SK-N-SH (cell line): ENCODE results near the gene RAD52. TPM values are rescaled to one million over a fixed set of nuclear protein-coding genes. Genes with fewer than 3 reads are reported as not detected.

Experiments
- CTCF ChIA-PET: fragments of 300-600, 350-600 bp; formaldehyde crosslinking; extraction: SDS; loops from one replicate; lab custom pipeline; 2021; lab: Yijun Ruan, JAX
- POLR2A ChIA-PET: fragments of 350-600 bp; sonication (Branson Sonifier 250); formaldehyde crosslinking; extraction: SDS; loops from one replicate; lab custom pipeline; 2020; ENCODE audit warnings: antibody characterized with exemption, inconsistent platforms; lab: Yijun Ruan, JAX
- DNase-seq: peaks from one replicate; pipeline ENCODE4 v3.0.0; 2012
- H2AFZ ChIP-seq: fragments of 200-600 bp; sonication (generic); 2 replicates; pipeline ENCODE4 v1.8.1; 2016; ENCODE audit warnings: antibody characterized with exemption, mild to moderate bottlenecking, low read depth
- H3F3A ChIP-seq: fragments of 200-600 bp; sonication (generic); replicated peaks from 2 replicates; pipeline ENCODE3; 2016; ENCODE audit warnings: antibody characterized with exemption, mild to moderate bottlenecking; ENCODE audit not compliant: insufficient read depth
- H3K27ac ChIP-seq, 2 experiments: fragments of 200-500 bp in 1 of 2; fragments of 200-600 bp in 1 of 2; sonication (Bioruptor generic) in 1 of 2; sonication (generic), shearing (Covaris generic) in 1 of 2; 2 replicates each; pipeline versions ENCODE4 v1.5.1 to v1.6.1; 2014 to 2016; ENCODE audit warnings: low read depth in 2 of 2, inconsistent platforms in 1 of 2, low read length in 1 of 2, mild to moderate bottlenecking in 1 of 2, mixed read lengths in 1 of 2
- H3K27me3 ChIP-seq: fragments of 200-600 bp; sonication (generic), shearing (Covaris generic); 2 replicates; pipeline ENCODE4 v1.6.1; 2016; ENCODE audit warnings: mixed run types; ENCODE audit not compliant: insufficient read depth
- H3K36me3 ChIP-seq, 2 experiments: fragments of 200-500 bp in 1 of 2; fragments of 200-600 bp in 1 of 2; sonication (Bioruptor generic) in 1 of 2; sonication (generic) in 1 of 2; replicated peaks in 1 of 2; 2 replicates each; pipeline versions ENCODE3 to v1.5.1; 2014 to 2016; ENCODE audit warnings: low read length in 1 of 2, mild to moderate bottlenecking in 1 of 2; ENCODE audit not compliant: insufficient read depth in 2 of 2, control insufficient read depth in 1 of 2
- H3K4me1 ChIP-seq, 2 experiments: fragments of 200-500 bp in 1 of 2; fragments of 200-600 bp in 1 of 2; sonication (Bioruptor generic) in 1 of 2; sonication (generic), shearing (Covaris generic) in 1 of 2; 2 replicates each; pipeline versions ENCODE4 v1.5.1 to v1.6.1; 2014 to 2016; ENCODE audit warnings: low read depth in 1 of 2, low read length in 1 of 2, mixed run types in 1 of 2; ENCODE audit not compliant: insufficient read depth in 2 of 2, control insufficient read depth in 1 of 2
- H3K4me2 ChIP-seq: fragments of 200-600 bp; sonication (generic), shearing (Covaris generic); 2 replicates; pipeline ENCODE4 v1.6.1; 2017; ENCODE audit warnings: mixed run types
- H3K4me3 ChIP-seq, 2 experiments: fragments of 200-500 bp in 1 of 2; fragments of 200-600 bp in 1 of 2; sonication (Bioruptor generic) in 1 of 2; sonication (generic), shearing (Covaris generic) in 1 of 2; 2 replicates each; pipeline versions ENCODE4 v1.5.1 to v1.8.1; 2014 to 2016; ENCODE audit warnings: low read depth in 2 of 2, inconsistent platforms in 1 of 2, low read length in 1 of 2, mild to moderate bottlenecking in 1 of 2, mixed read lengths in 1 of 2, moderate library complexity in 1 of 2
- H3K79me2 ChIP-seq: fragments of 200-600 bp; sonication (generic); 2 replicates; pipeline ENCODE4 v1.8.1; 2017; ENCODE audit warnings: mild to moderate bottlenecking; ENCODE audit not compliant: insufficient read depth
- H3K9ac ChIP-seq: fragments of 200-600 bp; sonication (generic); 2 replicates; pipeline ENCODE4 v1.6.1; 2017; ENCODE audit warnings: mixed run types
- H3K9me2 ChIP-seq: fragments of 200-600 bp; sonication (generic); 2 replicates; pipeline ENCODE4 v1.6.1; 2017; ENCODE audit warnings: mixed run types
- H3K9me3 ChIP-seq: fragments of 200-600 bp; sonication (generic); 2 replicates; pipeline ENCODE4 v1.6.1; 2017; ENCODE audit warnings: mixed run types, mild to moderate bottlenecking, moderate library complexity
- H4K20me1 ChIP-seq: fragments of 200-600 bp; sonication (generic); 2 replicates; pipeline ENCODE4 v1.6.1; 2017; ENCODE audit warnings: mild to moderate bottlenecking, mixed run types; ENCODE audit not compliant: insufficient read depth
- ELF1 ChIP-seq: IDR thresholded peaks from 2 replicates; pipeline ENCODE4 v1.4.0; 2012
- EZH2phosphoT487 ChIP-seq: fragments of 200-600 bp; sonication (generic); IDR thresholded peaks from 2 replicates; pipeline ENCODE4 v1.6.1; 2017; ENCODE audit warnings: low read depth, mixed run types, mild to moderate bottlenecking, antibody characterized with exemption, moderate library complexity, borderline replicate concordance
- FOSL2 ChIP-seq: IDR thresholded peaks from 2 replicates; pipeline ENCODE4 v1.4.0; 2012; ENCODE audit warnings: low read depth, mild to moderate bottlenecking, moderate library complexity, borderline replicate concordance
- GABPA ChIP-seq: IDR thresholded peaks from 2 replicates; pipeline ENCODE4 v1.4.0; 2012; ENCODE audit warnings: low read depth, mild to moderate bottlenecking
- IRF3 ChIP-seq: fragments of 150-350 bp; IDR thresholded peaks from 2 replicates; pipeline ENCODE4 v1.6.1; 2016; ENCODE audit warnings: mild to moderate bottlenecking, low read depth, low read length
- MEF2A ChIP-seq: IDR thresholded peaks from 2 replicates; pipeline ENCODE4 v1.4.0; 2012; ENCODE audit warnings: low read depth, borderline replicate concordance
- MXI1 ChIP-seq: IDR thresholded peaks from 2 replicates; pipeline ENCODE4 v1.6.1; 2012; ENCODE audit warnings: mild to moderate bottlenecking, low read depth, low read length, improper control_type of control experiment
- NFIC ChIP-seq: IDR thresholded peaks from 2 replicates; pipeline ENCODE4 v1.4.0; 2012; ENCODE audit warnings: borderline replicate concordance
- NRF1 ChIP-seq: IDR thresholded peaks from 2 replicates; pipeline ENCODE4 v1.6.1; 2012; ENCODE audit warnings: low read depth, mild to moderate bottlenecking, low read length
- RAD21 ChIP-seq: IDR thresholded peaks from 2 replicates; pipeline ENCODE4 v1.6.1; 2012; ENCODE audit warnings: mild to moderate bottlenecking, low read length
- RCOR1 ChIP-seq: fragments of 150-350 bp; IDR thresholded peaks from 2 replicates; pipeline ENCODE4 v1.6.1; 2017; ENCODE audit warnings: antibody characterized with exemption, low read length
- REST ChIP-seq: IDR thresholded peaks from 2 replicates; pipeline ENCODE4 v1.6.1; 2012; ENCODE audit warnings: mild to moderate bottlenecking, low read depth, low read length, moderate library complexity
- SIN3A ChIP-seq: IDR thresholded peaks from 2 replicates; pipeline ENCODE4 v1.6.1; 2012; ENCODE audit warnings: low read depth, mild to moderate bottlenecking, low read length, moderate library complexity, borderline replicate concordance
- TAF1 ChIP-seq: IDR thresholded peaks from 2 replicates; pipeline ENCODE4 v1.6.1; 2012; ENCODE audit warnings: low read depth, mild to moderate bottlenecking, low read length, moderate library complexity, borderline replicate concordance
- TEAD4 ChIP-seq: IDR thresholded peaks from 2 replicates; pipeline ENCODE4 v1.4.0; 2012; ENCODE audit warnings: mild to moderate bottlenecking, borderline replicate concordance; ENCODE audit not compliant: insufficient read depth
- USF1 ChIP-seq: IDR thresholded peaks from 2 replicates; pipeline ENCODE4 v1.4.0; 2012; ENCODE audit warnings: low read depth, borderline replicate concordance
- YY1 ChIP-seq: IDR thresholded peaks from 2 replicates; pipeline ENCODE4 v1.4.0; 2012; ENCODE audit warnings: low read depth, mild to moderate bottlenecking
- ZBTB33 ChIP-seq: IDR thresholded peaks from 2 replicates; pipeline ENCODE4 v1.4.0; 2012; ENCODE audit warnings: low read depth, borderline replicate concordance
- WGBS: methylation state at CpG from one replicate; pipeline ENCODE4 v1.1.6; 2017; ENCODE audit warnings: low lambda C conversion rate; 5-methylcytosine and 5-hydroxymethylcytosine counted together
- polyA plus RNA-seq, 3 experiments: library from polyadenylated mRNA; depleted of rRNA; stranded (reverse); fragments of >200 nt; gene quantifications; 2 replicates each; pipeline ENCODE4 v1.2.3, GENCODE V29; 2012

The RAD52 gene
- polyA plus RNA-seq, 1 of the 3 experiments (the other 2 are of a cell fraction) = 11.2 TPM

GRCh38 chr12:931060-931459, 18.4 kb downstream of the RAD52 start:
- no peaks in the 10 kb centered on the region for H3K27me3 ChIP-seq
- TF ChIP-seq GABPA = no peak
- TF ChIP-seq USF1 = no peak
- no peak for TF ChIP-seq EZH2phosphoT487
- TF ChIP-seq REST = no peak
- no peak for TF ChIP-seq YY1
- no peak for TF ChIP-seq ZBTB33
- TF ChIP-seq ELF1 = no peak
- TF ChIP-seq IRF3 = no peak
- no peak for TF ChIP-seq FOSL2
- no peak for TF ChIP-seq TEAD4
- no peak for TF ChIP-seq NRF1
- TF ChIP-seq RCOR1 = no peak
- TF ChIP-seq RAD21 = no peak
- TF ChIP-seq NFIC = no peak
- TF ChIP-seq TAF1 = no peak
- no peak for TF ChIP-seq SIN3A
- no peak for TF ChIP-seq MXI1
- no peak for TF ChIP-seq MEF2A
- TF ChIP-seq, all 33 proteins: peak for 0

More at GRCh38 chr12:931060-931459, 18.4 kb downstream of the RAD52 start:
- H4K20me1 ChIP-seq = no peaks in the 10 kb centered on the region
- H3K27ac ChIP-seq = no peak overlapping the region
- H3K79me2 ChIP-seq = peaks cover 2% of the 10 kb centered on the region; the same call in 1 of the 2 replicates
- H3K36me3 ChIP-seq = peaks cover 19 to 36% of the 10 kb centered on the region in 2 experiments
- 93% methylated on average over 5 of the region's 5 CpGs for WGBS
- DNase-seq = no peak
- H3K4me3 ChIP-seq = no peak overlapping the region
- peaks cover 3% of the 10 kb centered on the region for H3F3A ChIP-seq
- ChIA-PET POLR2A (no interaction called here), CTCF (no interaction called here)
- H3K9me3 ChIP-seq = no peaks in the 10 kb centered on the region
- H3K9ac ChIP-seq = no peak overlapping the region
- no peak overlapping the region for H3K4me2 ChIP-seq
- no peaks in the 10 kb centered on the region for H3K9me2 ChIP-seq
- H2AFZ ChIP-seq = no peak overlapping the region
- H3K4me1 ChIP-seq = no peaks in the 10 kb centered on the region
